Right lung (tissue), 5 donors: ENCODE data around the gene VOPP1. TPM values are rescaled to one million over a fixed set of nuclear protein-coding genes. Genes with fewer than 3 reads are reported as not detected.
"Not testable (repeated sequence)": the region's sequence is repeated elsewhere in the genome, so short reads cannot be mapped to it uniquely, and the experiment has no call there.

ENCODE experiments used
- DNase-seq, 2 donors: peaks; one replicate each; pipeline ENCODE4 v3.0.0-alpha.2; 2013
- polyA plus RNA-seq, 5 donors: library from polyadenylated mRNA; unstranded; fragments of 120-200 nt; gene quantifications; one replicate each; pipeline versions ENCODE4 v1.2.1 to v1.2.3, GENCODE V29; 2013; ENCODE audit warnings: inconsistent platforms in 1 of 5, low replicate concordance in 1 of 5; ENCODE audit not compliant: insufficient read length in 5 of 5, insufficient read depth in 1 of 5

VOPP1 gene
- polyA plus RNA-seq, 5 donors = 35.0 to 38.8 (median 36.8) TPM

DNA sequence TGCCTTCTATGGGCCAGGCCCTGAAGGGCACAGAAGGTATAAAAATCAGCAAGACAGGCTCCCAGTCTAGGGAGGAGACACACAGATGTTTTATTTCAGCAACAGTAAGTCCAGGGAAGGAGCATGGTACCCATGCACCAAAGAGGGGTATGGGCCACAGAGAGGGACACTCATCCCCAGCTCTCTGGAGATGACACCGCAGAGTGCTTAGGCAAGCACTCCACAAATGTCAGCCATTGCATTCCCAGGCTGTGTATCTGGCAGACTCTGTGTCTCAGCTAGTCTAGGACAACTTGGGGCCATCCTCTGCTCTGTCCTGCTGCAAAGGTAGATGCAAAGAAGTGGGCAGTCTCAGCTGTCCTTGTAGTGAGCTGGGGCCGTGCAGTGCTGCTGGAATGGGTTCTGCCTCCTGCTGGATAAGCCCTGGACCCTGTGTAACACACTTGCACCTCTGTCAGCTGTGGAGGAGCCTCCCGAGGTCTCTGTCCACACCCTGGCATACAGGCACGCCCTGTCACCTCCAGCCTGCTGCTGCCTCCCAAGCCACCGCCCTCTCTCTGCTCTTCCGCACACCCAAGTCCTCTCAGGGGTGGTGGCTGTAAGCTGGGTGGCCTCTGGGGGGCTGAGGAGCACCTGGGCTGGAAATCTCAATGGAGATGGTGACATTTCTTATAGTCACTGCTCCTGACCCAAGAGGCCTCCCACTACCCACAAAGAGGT lies 57.6 kb downstream of the VOPP1 start:
- no peak for DNase-seq

DNA sequence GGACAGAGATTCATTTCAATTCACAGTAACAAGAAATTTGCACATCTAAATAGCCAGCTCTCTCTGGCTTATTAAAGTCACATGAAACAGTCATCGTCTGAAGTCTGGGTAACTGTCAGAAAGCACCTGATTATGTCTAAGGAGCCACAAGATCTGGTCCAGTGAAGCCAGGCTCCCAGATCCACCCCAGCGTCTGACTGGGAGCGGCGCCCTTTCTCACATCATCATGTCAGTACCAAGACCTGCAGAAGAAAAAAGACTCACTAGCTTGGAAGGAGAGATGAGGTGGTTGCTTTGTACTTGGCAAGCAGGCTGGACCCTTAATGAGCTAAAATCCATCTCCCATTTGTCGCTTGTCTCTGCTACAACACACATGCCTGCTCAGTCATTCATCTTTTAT lies 58.4 kb downstream of the VOPP1 start:
- no peak for DNase-seq

GRCh38 chr7:55512635-55513191 lies 59.6 kb downstream of the VOPP1 start:
- DNase-seq = no peak

DNA sequence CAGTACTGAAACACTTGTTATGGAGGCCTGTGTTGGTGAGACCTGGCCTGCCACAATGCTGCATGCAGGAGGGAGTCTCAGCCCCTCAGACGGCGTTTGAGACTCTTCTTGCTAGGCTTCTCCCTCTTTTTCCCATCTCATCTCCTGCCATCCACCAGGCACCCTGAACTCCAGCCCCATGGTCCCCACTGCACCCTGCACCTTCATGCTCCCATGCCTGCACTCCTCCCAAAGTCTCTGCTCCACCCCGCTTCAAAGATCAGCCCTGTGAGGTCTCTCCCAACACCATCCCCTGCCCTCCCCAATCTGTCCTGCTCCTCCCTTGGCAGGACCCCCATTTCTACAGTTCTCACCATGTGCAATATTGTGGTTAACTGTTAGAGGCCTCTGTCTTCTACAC lies 61.7 kb downstream of the VOPP1 start:
- DNase-seq = no peak

- DNase-seq = not testable (repeated sequence)
Measured at GRCh38 chr7:55510206-55510605, 62.1 kb downstream of the VOPP1 start.

GRCh38 chr7:55509322-55509721 lies 63.0 kb downstream of the VOPP1 start:
- no peak for DNase-seq

DNA sequence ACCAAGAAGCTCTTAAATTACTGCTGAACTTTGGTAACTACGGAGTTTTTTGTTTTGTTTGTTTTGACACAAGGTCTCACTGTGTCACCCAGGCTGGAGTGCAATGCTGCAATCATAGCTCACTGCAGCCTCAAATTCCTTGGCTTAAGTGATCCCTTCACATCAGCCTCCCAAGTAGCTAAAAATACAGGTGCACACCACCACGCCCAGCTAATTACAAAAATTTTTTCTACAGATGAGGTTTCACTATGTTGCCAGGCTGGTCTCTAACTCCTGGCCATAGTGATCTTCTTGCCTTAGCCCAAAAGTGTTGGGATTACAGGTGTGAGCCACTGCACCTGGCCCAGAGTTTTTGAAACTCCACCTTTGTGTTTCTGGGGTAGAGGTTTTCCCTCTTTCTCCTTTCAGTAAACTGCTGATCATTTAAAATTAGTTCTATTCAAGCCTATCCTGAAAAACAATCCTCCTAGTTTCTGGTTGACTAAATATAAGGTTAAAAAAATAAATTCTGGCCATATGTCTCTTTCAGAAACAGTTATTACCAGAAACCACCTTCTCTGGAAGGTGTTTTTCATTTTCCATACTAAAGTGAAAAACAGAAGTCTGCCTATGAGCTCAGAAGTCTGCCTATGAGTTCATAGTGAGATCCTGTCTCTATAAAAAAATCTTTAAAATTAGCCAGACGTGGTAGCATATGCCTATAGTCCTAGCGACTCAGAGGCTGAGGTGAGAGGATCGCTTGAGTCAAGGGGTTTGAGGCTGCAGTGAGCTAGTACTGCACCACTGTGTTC lies 63.9 kb downstream of the VOPP1 start:
- DNase-seq = no peak

- DNase-seq = no peak
Measured at GRCh38 chr7:55507743-55508142, 64.6 kb downstream of the VOPP1 start.

- DNase-seq = no peak
Measured at GRCh38 chr7:55504967-55505658, 67.2 kb downstream of the VOPP1 start.

- no peak for DNase-seq
Measured at GRCh38 chr7:55504093-55504859, 68.0 kb downstream of the VOPP1 start.

GRCh38 chr7:55502858-55503440 lies 69.4 kb downstream of the VOPP1 start:
- no peak for DNase-seq

- DNase-seq = no peak
Measured at GRCh38 chr7:55502124-55502857, 70.0 kb downstream of the VOPP1 start.

GRCh38 chr7:55501611-55502010 lies 70.7 kb downstream of the VOPP1 start:
- DNase-seq = no peak

- DNase-seq = no peak
Measured at GRCh38 chr7:55500117-55500756, 72.1 kb downstream of the VOPP1 start.

- no peak for DNase-seq
Measured at GRCh38 chr7:55499591-55499990, 72.7 kb downstream of the VOPP1 start.

GRCh38 chr7:55498770-55499169 lies 73.5 kb downstream of the VOPP1 start:
- DNase-seq = no peak

DNA sequence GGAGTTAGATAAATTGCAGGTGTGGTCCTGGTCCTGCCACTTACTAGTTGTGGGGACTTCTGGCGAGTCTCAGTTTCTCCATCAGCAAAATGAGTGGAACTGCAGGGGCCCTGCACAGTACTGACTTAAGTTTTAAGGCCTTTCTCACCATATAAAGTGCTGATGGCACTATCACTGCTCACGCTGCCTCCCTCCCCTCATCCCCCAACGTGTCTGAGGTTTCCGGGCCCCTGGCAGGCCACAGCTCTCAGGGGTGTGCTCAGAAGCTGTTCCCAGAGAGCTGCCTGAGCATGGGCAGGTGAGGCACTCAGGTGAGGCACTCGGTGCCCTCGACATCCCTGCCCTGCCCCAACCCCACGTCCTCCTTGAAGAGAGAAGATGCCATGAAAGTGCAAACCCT lies 74.2 kb downstream of the VOPP1 start:
- DNase-seq = no peak

DNA sequence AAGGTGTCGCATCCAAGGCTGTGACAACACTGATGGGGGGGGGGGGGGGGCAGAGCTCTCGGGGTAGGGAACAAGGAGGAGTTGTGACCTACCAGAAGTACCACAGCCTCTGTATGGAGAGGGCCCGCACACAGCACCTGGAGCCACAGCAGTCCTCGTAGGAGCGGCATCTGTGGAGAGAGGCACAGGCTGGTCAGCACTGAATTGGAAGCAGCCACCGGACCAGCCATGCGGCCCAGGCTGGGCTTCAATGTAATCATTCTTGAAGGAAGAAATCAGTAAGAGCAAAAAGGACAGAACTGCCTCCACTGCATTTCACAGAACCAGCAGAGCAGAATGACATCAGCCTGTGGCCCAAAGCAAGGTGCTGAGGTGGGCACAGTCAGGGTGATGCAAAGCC lies 74.8 kb downstream of the VOPP1 start:
- DNase-seq = no peak

DNA sequence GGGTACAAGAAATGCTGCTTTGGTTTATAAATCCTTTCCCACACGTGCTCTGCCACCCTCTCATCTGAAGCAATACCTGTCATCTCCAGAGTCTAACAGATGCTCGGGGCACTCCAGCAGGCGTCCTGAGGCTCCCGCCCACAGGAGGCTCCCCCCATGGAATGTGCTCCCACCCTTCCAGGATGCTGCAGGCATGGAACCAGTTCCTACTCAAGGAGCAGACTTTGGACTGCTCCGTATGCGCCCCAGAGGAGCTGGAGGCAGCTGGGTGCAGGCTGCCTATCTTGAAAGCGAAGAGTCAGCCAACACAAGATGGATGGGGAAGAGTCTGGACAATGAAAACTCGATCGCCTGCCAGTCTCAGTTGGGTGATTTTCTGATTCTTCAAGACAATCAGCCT lies 75.4 kb downstream of the VOPP1 start:
- DNase-seq = no peak

- no peak for DNase-seq
Measured at GRCh38 chr7:55494951-55495350, 77.4 kb downstream of the VOPP1 start.
